Measurements from ENCODE around the gene RGP1. TPM values are rescaled to one million over a fixed set of nuclear protein-coding genes. Genes with fewer than 3 reads are reported as not detected.
A peak's percentile ranks its signal among the peaks of the same experiment; 100 is the strongest.

RGP1 gene
- total RNA-seq, 1 donor from 2014 or later, result 24.8 TPM

GRCh38 chr9:35748242-35748857 lies 737 bp upstream of the RGP1 start:
- TF ChIP-seq, protein P1, sequence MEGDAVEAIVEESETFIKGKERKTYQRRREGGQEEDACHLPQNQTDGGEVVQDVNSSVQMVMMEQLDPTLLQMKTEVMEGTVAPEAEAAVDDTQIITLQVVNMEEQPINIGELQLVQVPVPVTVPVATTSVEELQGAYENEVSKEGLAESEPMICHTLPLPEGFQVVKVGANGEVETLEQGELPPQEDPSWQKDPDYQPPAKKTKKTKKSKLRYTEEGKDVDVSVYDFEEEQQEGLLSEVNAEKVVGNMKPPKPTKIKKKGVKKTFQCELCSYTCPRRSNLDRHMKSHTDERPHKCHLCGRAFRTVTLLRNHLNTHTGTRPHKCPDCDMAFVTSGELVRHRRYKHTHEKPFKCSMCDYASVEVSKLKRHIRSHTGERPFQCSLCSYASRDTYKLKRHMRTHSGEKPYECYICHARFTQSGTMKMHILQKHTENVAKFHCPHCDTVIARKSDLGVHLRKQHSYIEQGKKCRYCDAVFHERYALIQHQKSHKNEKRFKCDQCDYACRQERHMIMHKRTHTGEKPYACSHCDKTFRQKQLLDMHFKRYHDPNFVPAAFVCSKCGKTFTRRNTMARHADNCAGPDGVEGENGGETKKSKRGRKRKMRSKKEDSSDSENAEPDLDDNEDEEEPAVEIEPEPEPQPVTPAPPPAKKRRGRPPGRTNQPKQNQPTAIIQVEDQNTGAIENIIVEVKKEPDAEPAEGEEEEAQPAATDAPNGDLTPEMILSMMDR (IDR thresholded peaks at IDR 0.05), result no peak
- Histone ChIP-seq H3K9me3 (no peaks in the 10 kb centered on the region), H3K36me3 (peaks cover 35 to 45% of the 10 kb centered on the region in 2 donors), H3K4me1 (peaks cover 10 to 34% of the 10 kb centered on the region in 2 donors), H3K4me3 (peak overlapping the region; percentile 87 to 94), H3K27me3 (no peaks in the 10 kb centered on the region), H3K27ac (peak overlapping the region; percentile 94 to 96)
- intact Hi-C loops (cut with DNase I), result loop anchor here (2.0 to 5.0 kb wide), 2 partner anchors 66 to 141 kb away; partner anchors contain the start of genes HINT2 and TESK1
- no peak for DNase-seq (ENCODE audit: low spot score in 2 of 2)

GRCh38 chr9:35749515-35750255 lies 598 bp downstream of the RGP1 start:
- Histone ChIP-seq H3K36me3 (peaks cover 30 to 45% of the 10 kb centered on the region in 2 donors), H3K4me3 (peak overlapping the region; percentile 87 to 94), H3K27me3 (no peaks in the 10 kb centered on the region), H3K9me3 (no peaks in the 10 kb centered on the region), H3K4me1 (peaks cover 10 to 31% of the 10 kb centered on the region in 2 donors), H3K27ac (peak overlapping the region; percentile 94 to 96)
- peak in 1 of 2 donors; percentile 72 for DNase-seq (ENCODE audit: low spot score in 2 of 2)
- TF ChIP-seq, protein P1 (IDR thresholded peaks at IDR 0.05), result peak in 1 of 3 experiments; percentile 5
- intact Hi-C loops (cut with DNase I), result loop anchor here (1.0 to 5.0 kb wide), 3 partner anchors 17 to 142 kb away; partner anchors contain the start of genes CREB3, HINT2, TESK1 and TLN1

DNA sequence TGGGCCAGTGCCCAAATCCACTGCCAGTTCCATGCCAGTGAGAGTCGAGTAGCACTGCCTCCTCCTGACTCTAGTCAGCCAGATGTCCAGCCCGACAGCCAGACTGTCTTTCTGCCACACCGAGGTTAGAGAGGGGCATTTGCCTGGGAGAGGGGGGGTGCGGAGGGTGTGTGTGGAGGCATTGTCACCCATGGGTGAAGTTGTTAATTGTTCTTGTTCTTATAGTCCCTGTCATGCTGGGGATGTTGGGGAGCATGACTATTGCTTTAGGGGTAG lies 1.1 kb downstream of the RGP1 start:
- Histone ChIP-seq H3K27me3 (no peaks in the 10 kb centered on the region), H3K9me3 (no peaks in the 10 kb centered on the region), H3K4me3 (peak overlapping the region; percentile 87 to 94), H3K4me1 (peaks cover 10 to 26% of the 10 kb centered on the region in 2 donors), H3K36me3 (peaks cover 29 to 41% of the 10 kb centered on the region in 2 donors), H3K27ac (peak overlapping the region; percentile 94 to 96)
- intact Hi-C loops (cut with DNase I), result no loop called here
- TF ChIP-seq, protein P1 (IDR thresholded peaks at IDR 0.05), result no peak
- DNase-seq (ENCODE audit: low spot score in 2 of 2), result no peak

- H3K36me3 ChIP-seq, result peaks cover 29 to 41% of the 10 kb centered on the region in 2 donors
- no peak for DNase-seq (ENCODE audit: low spot score in 2 of 2)
- peaks cover 5 to 18% of the 10 kb centered on the region in 2 donors for H3K4me1 ChIP-seq
- H3K4me3 ChIP-seq, result no peak overlapping the region
- H3K27me3 ChIP-seq, result no peaks in the 10 kb centered on the region
- TF ChIP-seq, protein P1 (IDR thresholded peaks at IDR 0.05), result no peak
- intact Hi-C loops (cut with DNase I), result no loop called here
- no peaks in the 10 kb centered on the region for H3K9me3 ChIP-seq
- H3K27ac ChIP-seq, result no peak overlapping the region
Observed at GRCh38 chr9:35753466-35753865, 4.4 kb downstream of the RGP1 start.

DNA sequence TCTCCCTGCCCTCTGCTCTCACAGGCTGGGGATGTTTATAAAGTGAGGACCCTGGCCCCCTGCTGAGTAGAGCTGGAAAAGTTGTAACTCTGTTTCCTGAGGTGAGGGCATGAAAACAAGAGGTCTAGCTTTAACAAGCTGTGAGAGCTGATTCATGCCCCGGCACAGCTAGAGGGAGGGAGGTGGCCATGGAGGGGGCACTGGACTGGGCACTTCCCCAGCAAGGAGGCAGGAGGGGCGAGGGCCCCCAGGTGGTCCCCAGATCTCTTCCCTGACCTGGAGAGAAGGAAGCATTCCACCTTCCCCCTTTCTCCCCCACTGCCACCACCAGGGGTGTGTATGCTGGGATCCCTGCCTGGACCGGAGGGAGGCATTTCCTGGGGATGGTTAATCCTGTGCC lies 5.2 kb downstream of the RGP1 start, which contains the start of gene MSMP:
Gene MSMP (minus strand): TSS at position 13 of the 400 bp plus-strand sequence. CDS start 147 bp downstream, outside the sequence.
- Histone ChIP-seq H3K27ac (peak within 1 kb of the TSS in 1 of 2 donors; percentile 24), H3K27me3 (no peaks in the 10 kb centered on the region), H3K4me1 (peaks cover 5 to 26% of the 10 kb centered on the region in 2 donors), H3K4me3 (no peak within 1 kb of the TSS), H3K36me3 (peaks cover 29 to 41% of the 10 kb centered on the region in 2 donors), H3K9me3 (no peaks in the 10 kb centered on the region)
- DNase-seq (ENCODE audit: low spot score in 2 of 2), result no peak
- intact Hi-C loops (cut with DNase I), result no loop called here
- TF ChIP-seq, protein P1 (IDR thresholded peaks at IDR 0.05), result no peak
